ENCODE results near the gene PHAX.
"Not testable (repeated sequence)": the region's sequence is repeated elsewhere in the genome, so short reads cannot be mapped to it uniquely, and the experiment has no call there.

Gene PHAX, protein sequence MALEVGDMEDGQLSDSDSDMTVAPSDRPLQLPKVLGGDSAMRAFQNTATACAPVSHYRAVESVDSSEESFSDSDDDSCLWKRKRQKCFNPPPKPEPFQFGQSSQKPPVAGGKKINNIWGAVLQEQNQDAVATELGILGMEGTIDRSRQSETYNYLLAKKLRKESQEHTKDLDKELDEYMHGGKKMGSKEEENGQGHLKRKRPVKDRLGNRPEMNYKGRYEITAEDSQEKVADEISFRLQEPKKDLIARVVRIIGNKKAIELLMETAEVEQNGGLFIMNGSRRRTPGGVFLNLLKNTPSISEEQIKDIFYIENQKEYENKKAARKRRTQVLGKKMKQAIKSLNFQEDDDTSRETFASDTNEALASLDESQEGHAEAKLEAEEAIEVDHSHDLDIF

DNA sequence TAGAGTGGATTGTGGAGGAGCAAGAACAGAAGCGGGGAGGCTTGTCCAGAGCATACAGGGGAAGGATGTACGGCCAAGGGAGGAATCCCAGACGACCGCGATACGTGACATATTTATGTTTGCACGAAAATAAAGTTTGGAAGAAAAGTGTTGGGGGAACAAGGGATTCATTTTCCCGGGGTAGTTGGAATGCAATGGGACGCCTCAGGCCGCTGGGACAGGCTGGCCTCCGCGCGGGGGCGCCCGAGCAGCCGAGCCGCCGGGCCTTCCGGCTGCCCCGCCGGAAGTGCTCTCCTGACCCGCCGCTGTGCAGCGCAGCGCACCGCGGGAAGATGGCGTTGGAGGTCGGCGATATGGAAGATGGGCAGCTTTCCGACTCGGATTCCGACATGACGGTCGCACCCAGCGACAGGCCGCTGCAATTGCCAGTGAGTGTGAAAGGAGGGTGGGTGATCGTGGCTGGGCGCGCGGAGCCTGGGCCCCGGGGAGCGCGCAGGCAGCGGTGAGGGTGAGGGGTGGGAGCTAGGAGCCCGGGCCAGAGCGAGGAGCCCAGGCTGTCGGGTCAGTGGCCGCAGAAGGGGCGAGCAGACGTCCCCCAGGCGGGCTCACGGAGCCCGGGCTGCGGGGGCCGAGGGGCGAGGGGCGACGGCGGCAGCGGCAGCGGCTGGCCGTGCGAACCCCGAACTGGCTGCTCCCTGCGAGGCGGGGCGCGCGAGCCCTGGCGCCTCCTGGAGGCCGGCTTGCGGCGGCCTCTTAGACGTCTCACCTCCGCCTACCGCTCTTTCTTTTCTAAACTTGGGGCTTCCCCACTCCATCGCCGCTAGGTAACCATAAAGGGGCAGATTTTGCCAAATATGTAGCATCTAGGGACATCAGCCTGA, at the start of gene PHAX:
Gene PHAX (plus strand): TSS at position 317 of the 881 bp plus-strand sequence. CDS start 16 bp downstream, at position 333.
- Mint-ChIP-seq H3K27me3 (no peaks in the 10 kb centered on the region), H3K4me3 (peak within 1 kb of the TSS; percentile 90 to 98), H3K36me3 (peaks cover 13 to 18% of the 10 kb centered on the region in 2 donors), H3K9me3 (peaks cover 0 to 5% of the 10 kb centered on the region in 2 donors), H3K4me1 (peaks cover 9 to 35% of the 10 kb centered on the region in 2 donors), H3K27ac (peak within 1 kb of the TSS; percentile 98)
- ATAC-seq (replicated peaks) = peak; percentile 93
- DNase-seq = peak; percentile 73

- Mint-ChIP-seq H3K27ac (no peak overlapping the region), H3K36me3 (peaks cover 0 to 4% of the 10 kb centered on the region in 2 donors), H3K4me3 (no peak overlapping the region), H3K4me1 (no peaks in the 10 kb centered on the region), H3K27me3 (no peaks in the 10 kb centered on the region), H3K9me3 (no peaks in the 10 kb centered on the region)
- ATAC-seq (replicated peaks) (no peak), DNase-seq (no peak)
These were observed 48.1 kb upstream of the PHAX start for GRCh38 chr5:126552614-126553013.

DNA sequence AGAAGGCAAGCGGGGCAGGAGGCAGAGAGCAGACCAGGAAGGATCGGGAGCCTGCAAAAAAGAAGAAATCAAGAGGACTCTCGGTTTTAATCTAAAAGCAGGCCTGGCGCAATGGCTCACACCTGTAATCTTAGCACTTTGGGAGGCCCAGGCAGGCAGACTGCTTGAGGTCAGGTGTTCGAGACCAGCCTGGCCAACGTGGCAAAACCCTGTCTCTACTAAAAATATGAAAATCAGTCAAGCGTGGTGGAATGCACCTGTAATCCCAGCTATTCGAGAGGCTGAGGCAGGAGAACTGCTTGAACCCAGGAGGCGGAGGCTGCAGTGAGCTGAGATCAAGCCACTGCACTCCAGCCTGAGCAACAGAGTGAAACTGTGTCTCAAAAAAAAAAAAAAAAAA, 45.6 kb upstream of the PHAX start:
- H3K27me3 Mint-ChIP-seq, H3K4me3 Mint-ChIP-seq: not testable (repeated sequence)

DNA sequence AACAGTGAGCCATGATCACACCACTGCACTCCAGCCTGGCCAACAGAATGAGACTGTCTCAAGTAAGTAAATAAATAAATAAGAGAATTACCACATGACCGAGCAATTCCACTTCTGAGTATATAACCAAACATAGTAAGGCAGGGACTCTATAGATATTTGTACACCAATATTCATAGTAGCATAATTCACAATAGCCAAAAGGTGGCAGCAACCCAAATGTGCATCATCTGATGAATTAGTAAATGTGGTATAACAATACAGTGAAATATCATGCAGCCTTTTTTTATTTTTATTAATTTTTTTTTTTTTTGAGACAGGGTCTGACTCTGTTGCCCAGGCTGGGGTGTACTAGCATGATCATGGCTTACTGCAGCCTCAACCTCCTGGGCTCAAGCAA, 38.8 kb upstream of the PHAX start:
- no peak overlapping the region for H3K27ac Mint-ChIP-seq

More for the DNA sequence above, 45.6 kb upstream of the PHAX start:
- not testable (repeated sequence) for H3K36me3 Mint-ChIP-seq; DNase-seq; H3K27ac Mint-ChIP-seq; H3K4me1 Mint-ChIP-seq; H3K9me3 Mint-ChIP-seq; ATAC-seq (replicated peaks)

DNA sequence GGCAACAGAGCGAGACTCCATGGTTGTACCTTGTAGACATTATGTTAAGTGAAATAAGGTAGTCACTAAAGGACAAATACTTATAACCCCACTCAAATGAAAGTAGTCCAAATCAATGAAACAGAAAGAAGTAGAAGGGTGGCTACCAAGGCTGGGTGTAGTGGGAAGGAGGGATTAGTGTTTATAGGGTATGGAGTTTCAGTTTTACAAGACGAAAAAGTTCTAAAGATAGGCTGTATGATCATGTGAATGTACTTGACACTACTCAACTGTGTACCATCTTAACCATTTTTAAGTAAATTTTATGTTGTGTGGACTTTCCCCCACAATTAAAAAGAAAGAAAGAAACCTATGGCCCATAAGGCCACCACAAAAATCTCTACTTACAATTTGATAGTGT, 37.9 kb upstream of the PHAX start:
- DNase-seq (no peak), ATAC-seq (replicated peaks) (peak; percentile 63 to 71)
- Mint-ChIP-seq H3K36me3 (no peaks in the 10 kb centered on the region), H3K4me3 (no peak overlapping the region), H3K27ac (no peak overlapping the region), H3K9me3 (no peaks in the 10 kb centered on the region), H3K4me1 (no peaks in the 10 kb centered on the region), H3K27me3 (no peaks in the 10 kb centered on the region)

More for the DNA sequence above, 38.8 kb upstream of the PHAX start:
- DNase-seq (no peak), ATAC-seq (replicated peaks) (no peak)
- Mint-ChIP-seq H3K27me3 (no peaks in the 10 kb centered on the region), H3K4me3 (no peak overlapping the region), H3K4me1 (no peaks in the 10 kb centered on the region), H3K9me3 (no peaks in the 10 kb centered on the region), H3K36me3 (no peaks in the 10 kb centered on the region)

GRCh38 chr5:126568206-126568755, 32.5 kb upstream of the PHAX start:
- Mint-ChIP-seq H3K9me3 (no peaks in the 10 kb centered on the region), H3K36me3 (peaks cover 0 to 4% of the 10 kb centered on the region in 2 donors), H3K27ac (no peak overlapping the region), H3K27me3 (no peaks in the 10 kb centered on the region), H3K4me1 (peaks cover 0 to 2% of the 10 kb centered on the region in 2 donors), H3K4me3 (no peak overlapping the region)
- DNase-seq (no peak), ATAC-seq (replicated peaks) (no peak)

- H3K27me3 Mint-ChIP-seq = no peaks in the 10 kb centered on the region
- H3K4me1 Mint-ChIP-seq = no peaks in the 10 kb centered on the region
These were observed 25.1 kb upstream of the PHAX start for GRCh38 chr5:126575644-126576043.

GRCh38 chr5:126576974-126577373, 23.8 kb upstream of the PHAX start:
- H3K27ac Mint-ChIP-seq = no peak overlapping the region
- no peak for DNase-seq
- H3K9me3 Mint-ChIP-seq = no peaks in the 10 kb centered on the region
- no peaks in the 10 kb centered on the region for H3K27me3 Mint-ChIP-seq
- H3K4me1 Mint-ChIP-seq = no peaks in the 10 kb centered on the region
- H3K4me3 Mint-ChIP-seq = no peak overlapping the region
- no peak for ATAC-seq (replicated peaks)
- no peaks in the 10 kb centered on the region for H3K36me3 Mint-ChIP-seq

More at GRCh38 chr5:126575644-126576043, 25.1 kb upstream of the PHAX start:
- no peaks in the 10 kb centered on the region for H3K36me3 Mint-ChIP-seq
- H3K4me3 Mint-ChIP-seq = no peak overlapping the region
- H3K27ac Mint-ChIP-seq = no peak overlapping the region
- DNase-seq (no peak), ATAC-seq (replicated peaks) (no peak)
- H3K9me3 Mint-ChIP-seq = no peaks in the 10 kb centered on the region

GRCh38 chr5:126577415-126577814, 23.3 kb upstream of the PHAX start:
- no peaks in the 10 kb centered on the region for H3K4me1 Mint-ChIP-seq
- no peaks in the 10 kb centered on the region for H3K36me3 Mint-ChIP-seq
- no peaks in the 10 kb centered on the region for H3K9me3 Mint-ChIP-seq
- ATAC-seq (replicated peaks) (no peak), DNase-seq (no peak)
- H3K4me3 Mint-ChIP-seq = no peak overlapping the region
- H3K27me3 Mint-ChIP-seq = no peaks in the 10 kb centered on the region
- H3K27ac Mint-ChIP-seq = no peak overlapping the region

DNA sequence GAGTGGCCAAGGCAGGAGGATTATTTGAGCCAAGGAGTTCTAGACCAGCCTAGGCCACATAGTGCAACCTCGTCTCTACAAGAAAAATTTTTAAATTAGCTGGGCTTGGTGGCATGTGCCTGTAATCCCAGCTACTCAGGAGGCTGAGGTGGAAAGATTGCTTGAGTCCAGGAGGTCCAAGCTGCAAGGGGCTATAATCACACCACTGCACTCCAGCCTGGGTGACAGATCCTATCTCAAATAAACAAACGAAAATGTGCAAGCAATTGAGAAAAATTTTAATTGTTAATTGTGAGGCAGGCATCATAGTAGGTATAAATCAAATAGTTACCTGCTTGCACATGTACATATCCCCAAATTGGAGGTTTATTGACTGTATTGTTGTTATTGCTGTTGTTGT, 21.0 kb upstream of the PHAX start:
- Mint-ChIP-seq H3K27me3 (no peaks in the 10 kb centered on the region), H3K36me3 (no peaks in the 10 kb centered on the region), H3K4me3 (no peak overlapping the region), H3K27ac (no peak overlapping the region), H3K4me1 (no peaks in the 10 kb centered on the region), H3K9me3 (no peaks in the 10 kb centered on the region)
- DNase-seq (no peak), ATAC-seq (replicated peaks) (no peak)

DNA sequence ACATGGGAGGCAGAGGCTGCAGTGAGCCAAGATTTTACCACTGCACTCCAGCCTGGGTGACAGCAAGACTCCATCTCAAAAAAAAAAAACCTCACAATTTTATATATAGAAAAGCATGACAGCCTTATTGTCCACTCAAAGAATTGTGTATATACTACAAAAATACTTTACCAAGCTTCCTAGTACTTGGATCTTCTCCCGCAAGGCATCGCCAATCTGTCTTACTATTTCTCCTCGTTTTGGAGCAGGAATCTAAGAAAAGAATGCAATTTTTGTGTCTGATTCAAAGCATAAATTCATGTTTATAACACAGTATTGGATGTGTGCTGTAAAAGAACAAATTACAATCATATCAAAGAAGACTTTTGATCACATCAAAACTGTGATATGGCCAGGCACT, 17.0 kb upstream of the PHAX start:
- Mint-ChIP-seq H3K36me3 (no peaks in the 10 kb centered on the region), H3K27me3 (no peaks in the 10 kb centered on the region), H3K27ac (no peak overlapping the region), H3K4me3 (no peak overlapping the region), H3K4me1 (no peaks in the 10 kb centered on the region), H3K9me3 (no peaks in the 10 kb centered on the region)
- DNase-seq (no peak), ATAC-seq (replicated peaks) (no peak)

- Mint-ChIP-seq H3K36me3 (peaks cover 0 to 2% of the 10 kb centered on the region in 2 donors), H3K9me3 (no peaks in the 10 kb centered on the region), H3K27me3 (no peaks in the 10 kb centered on the region), H3K27ac (no peak overlapping the region), H3K4me3 (no peak overlapping the region), H3K4me1 (no peaks in the 10 kb centered on the region)
- ATAC-seq (replicated peaks) (no peak), DNase-seq (no peak)
These were observed 13.0 kb upstream of the PHAX start for GRCh38 chr5:126587551-126588390.

DNA sequence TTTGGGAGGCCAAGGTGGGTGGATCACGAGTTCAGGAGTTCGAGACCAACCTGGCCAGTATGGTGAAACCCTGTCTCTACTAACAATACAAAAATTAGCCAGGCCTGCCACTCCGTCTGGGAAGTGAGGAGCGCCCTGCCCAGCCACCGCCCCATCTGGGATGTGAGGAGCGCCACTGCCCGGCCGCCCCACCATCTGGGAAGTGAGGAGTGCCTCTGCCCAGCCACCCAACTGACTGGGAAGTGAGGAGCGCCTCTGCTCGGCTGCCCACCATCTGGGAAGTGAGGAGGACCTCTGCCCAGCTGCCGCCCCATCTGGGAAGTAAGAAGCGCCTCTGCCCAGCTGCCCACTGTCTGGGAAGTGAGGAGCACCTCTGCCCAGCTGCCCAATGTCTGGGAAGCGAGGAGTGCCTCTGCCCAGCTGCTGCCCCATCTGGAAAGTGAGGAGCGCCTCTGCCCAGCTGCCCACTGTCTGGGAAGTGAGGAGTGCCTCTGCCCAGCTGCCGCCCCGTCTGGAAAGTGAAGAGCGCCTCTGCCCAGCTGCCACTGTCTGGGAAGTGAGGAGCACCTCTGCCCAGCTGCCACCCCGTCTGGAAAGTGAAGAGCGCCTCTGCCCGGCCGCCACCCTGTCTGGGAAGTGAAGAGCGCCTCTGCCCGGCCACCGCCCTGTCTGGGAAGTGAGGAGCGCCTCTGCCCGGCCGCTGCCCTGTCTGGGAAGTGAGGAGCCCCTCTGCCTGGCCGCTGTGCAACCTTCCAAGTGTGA, 11.0 kb upstream of the PHAX start:
- Mint-ChIP-seq H3K9me3 (no peaks in the 10 kb centered on the region), H3K4me3 (no peak overlapping the region), H3K36me3 (peaks cover 0 to 2% of the 10 kb centered on the region in 2 donors), H3K27ac (no peak overlapping the region), H3K27me3 (peaks cover 0 to 10% of the 10 kb centered on the region in 2 donors), H3K4me1 (peaks cover 3 to 17% of the 10 kb centered on the region in 2 donors)
- DNase-seq = no peak
- no peak for ATAC-seq (replicated peaks)

All from stimulated activated naive B cell treated with anti-CD40 and anti-IgM and Interleukin-4, amounts not matched to agents 10 μg/mL and 1 μg/mL and 100 μg/mL, for 72 hours (primary cell).